Fibroblast of lung (primary cell): ENCODE data around the gene SYT13. TPM values are rescaled to one million over a fixed set of nuclear protein-coding genes. Genes with fewer than 3 reads are reported as not detected.
"Not testable (repeated sequence)": the region's sequence is repeated elsewhere in the genome, so short reads cannot be mapped to it uniquely, and the experiment has no call there.

Experiments
- DNase-seq, 2 donors: peaks; one replicate each; pipeline versions ENCODE4 v3.0.0 to v3.0.0-alpha.2; 2010; ENCODE audit warnings: low read depth in 2 of 2
- H2AFZ ChIP-seq: 2 replicates; pipeline ENCODE4 v1.5.1; 2012; ENCODE audit warnings: low read length, control low read depth, inconsistent platforms
- H3K27ac ChIP-seq: 2 replicates; pipeline ENCODE4 v1.5.1; 2011; ENCODE audit warnings: low read length, control low read depth; ENCODE audit not compliant: insufficient read depth
- H3K27me3 ChIP-seq: 2 replicates; pipeline ENCODE4 v1.5.1; 2011; ENCODE audit warnings: mild to moderate bottlenecking, low read length; ENCODE audit not compliant: control insufficient read depth, insufficient read depth
- H3K36me3 ChIP-seq: 2 replicates; pipeline ENCODE4 v1.5.1; 2011; ENCODE audit warnings: low read length; ENCODE audit not compliant: control insufficient read depth, insufficient read depth
- H3K4me1 ChIP-seq: 2 replicates; pipeline ENCODE4 v1.5.1; 2011; ENCODE audit warnings: low read length; ENCODE audit not compliant: control insufficient read depth, insufficient read depth; ENCODE audit errors: extremely low read depth
- H3K4me2 ChIP-seq: 2 replicates; pipeline ENCODE4 v1.5.1; 2011; ENCODE audit warnings: low read length, control low read depth; ENCODE audit not compliant: insufficient read depth; ENCODE audit errors: extremely low read depth
- H3K4me3 ChIP-seq, 4 experiments: fragments of 200-600 bp in 1 of 4; sonication (generic) in 1 of 4; replicated peaks in 1 of 4; 2 replicates each; pipeline ENCODE4 v1.5.1; 2011 to 2016; ENCODE audit warnings: low read length in 4 of 4, low read depth in 3 of 4, mild to moderate bottlenecking in 3 of 4, control low read depth in 2 of 4, inconsistent platforms in 1 of 4, mixed read lengths in 1 of 4; ENCODE audit not compliant: insufficient read depth in 1 of 4; ENCODE audit errors: control extremely low read depth in 1 of 4
- H3K79me2 ChIP-seq: 2 replicates; pipeline ENCODE4 v1.5.1; 2012; ENCODE audit warnings: mild to moderate bottlenecking, low read length, inconsistent platforms; ENCODE audit not compliant: control insufficient read depth, insufficient read depth
- H3K9ac ChIP-seq: 2 replicates; pipeline ENCODE4 v1.5.1; 2011; ENCODE audit warnings: mild to moderate bottlenecking, low read length, control low read depth; ENCODE audit not compliant: insufficient read depth
- H3K9me3 ChIP-seq: 2 replicates; pipeline ENCODE4 v1.5.1; 2012; ENCODE audit warnings: low read depth, low read length; ENCODE audit not compliant: control insufficient read depth, insufficient read depth
- H4K20me1 ChIP-seq: 2 replicates; pipeline ENCODE4 v1.5.1; 2011; ENCODE audit warnings: low read length; ENCODE audit not compliant: control insufficient read depth, insufficient read depth; ENCODE audit errors: extremely low read depth
- CTCF ChIP-seq, 2 donors: IDR thresholded peaks in 1 of 2; conservative IDR thresholded peaks in 1 of 2; 1 replicate in 1 of 2; 2 replicates in 1 of 2; pipeline ENCODE4 v1.5.1; 2011 to 2012; ENCODE audit warnings: low read length in 2 of 2, control low read depth in 1 of 2, inconsistent platforms in 1 of 2, low read depth in 1 of 2, mild to moderate bottlenecking in 1 of 2
- EZH2 ChIP-seq: IDR thresholded peaks from 2 replicates; pipeline ENCODE4 v1.5.1; 2012; ENCODE audit warnings: low read length, control low read depth, mild to moderate bottlenecking; ENCODE audit errors: missing control alignments
- polyA plus RNA-seq, 2 donors: library from polyadenylated mRNA; depleted of rRNA in 1 of 2; stranded (reverse) in 1 of 2; unstranded in 1 of 2; fragments of >200 nt; gene quantifications; 2 replicates each; pipeline ENCODE4 v1.2.1, GENCODE V29; 2011 to 2012; ENCODE audit warnings: missing spikeins in 1 of 2
- total RNA-seq: library from RNA; depleted of rRNA; stranded (reverse); fragments of >200 nt; gene quantifications from 2 replicates; pipeline ENCODE4 v1.2.1, GENCODE V29; 2014

The SYT13 gene
- total and polyA plus RNA-seq, 2 donors (not counting 1 experiment from before 2014, with no cell fraction given), result not detected

- H3K27me3 ChIP-seq, result no peaks in the 10 kb centered on the region
- H3K27ac ChIP-seq, result no peak overlapping the region
- H3K4me1 ChIP-seq, result no peaks in the 10 kb centered on the region
- no peaks in the 10 kb centered on the region for H3K9me3 ChIP-seq
- TF ChIP-seq CTCF (conservative IDR thresholded peaks at IDR 0.05 in 1 of 2, IDR thresholded peaks at IDR 0.05 in 1 of 2; ENCODE audit: low read depth in 1 of 2, low read length in 2 of 2), result no peak
- TF ChIP-seq EZH2, result no peak
- no peaks in the 10 kb centered on the region for H3K36me3 ChIP-seq
- no peak overlapping the region for H2AFZ ChIP-seq
- H3K79me2 ChIP-seq, result no peaks in the 10 kb centered on the region
- no peak overlapping the region for H3K9ac ChIP-seq
- DNase-seq, result no peak
- no peak overlapping the region for H3K4me3 ChIP-seq
- no peak overlapping the region for H3K4me2 ChIP-seq
- no peaks in the 10 kb centered on the region for H4K20me1 ChIP-seq
These were observed 36.0 kb downstream of the SYT13 start for GRCh38 chr11:45250035-45250718.

GRCh38 chr11:45249372-45249771 is 36.8 kb downstream of the SYT13 start:
- not testable (repeated sequence) for H3K36me3 ChIP-seq, DNase-seq, H3K27me3 ChIP-seq, H3K9ac ChIP-seq, H3K4me2 ChIP-seq, H4K20me1 ChIP-seq, H3K4me1 ChIP-seq, H3K9me3 ChIP-seq, H3K27ac ChIP-seq, H2AFZ ChIP-seq, H3K4me3 ChIP-seq, H3K79me2 ChIP-seq

GRCh38 chr11:45248501-45249011 is 37.6 kb downstream of the SYT13 start:
- Histone ChIP-seq H3K4me2 (no peak overlapping the region), H4K20me1 (no peaks in the 10 kb centered on the region), H3K27ac (no peak overlapping the region), H3K27me3 (peaks cover 4% of the 10 kb centered on the region), H3K79me2 (no peaks in the 10 kb centered on the region), H3K4me1 (no peaks in the 10 kb centered on the region), H2AFZ (no peak overlapping the region), H3K4me3 (no peak overlapping the region), H3K9me3 (no peaks in the 10 kb centered on the region), H3K36me3 (no peaks in the 10 kb centered on the region), H3K9ac (no peak overlapping the region)
- no peak for TF ChIP-seq CTCF (conservative IDR thresholded peaks at IDR 0.05 in 1 of 2, IDR thresholded peaks at IDR 0.05 in 1 of 2; ENCODE audit: low read depth in 1 of 2, low read length in 2 of 2)
- no peak for TF ChIP-seq EZH2
- DNase-seq, result no peak
